ENCODE results near the gene IL9R. TPM values are rescaled to one million over a fixed set of nuclear protein-coding genes. Genes with fewer than 3 reads are reported as not detected.
"Not testable (repeated sequence)": the region's sequence is repeated elsewhere in the genome, so short reads cannot be mapped to it uniquely, and the experiment has no call there.

Gene IL9R
- total RNA-seq, 1 donor from 2014 or later: not detected

DNA sequence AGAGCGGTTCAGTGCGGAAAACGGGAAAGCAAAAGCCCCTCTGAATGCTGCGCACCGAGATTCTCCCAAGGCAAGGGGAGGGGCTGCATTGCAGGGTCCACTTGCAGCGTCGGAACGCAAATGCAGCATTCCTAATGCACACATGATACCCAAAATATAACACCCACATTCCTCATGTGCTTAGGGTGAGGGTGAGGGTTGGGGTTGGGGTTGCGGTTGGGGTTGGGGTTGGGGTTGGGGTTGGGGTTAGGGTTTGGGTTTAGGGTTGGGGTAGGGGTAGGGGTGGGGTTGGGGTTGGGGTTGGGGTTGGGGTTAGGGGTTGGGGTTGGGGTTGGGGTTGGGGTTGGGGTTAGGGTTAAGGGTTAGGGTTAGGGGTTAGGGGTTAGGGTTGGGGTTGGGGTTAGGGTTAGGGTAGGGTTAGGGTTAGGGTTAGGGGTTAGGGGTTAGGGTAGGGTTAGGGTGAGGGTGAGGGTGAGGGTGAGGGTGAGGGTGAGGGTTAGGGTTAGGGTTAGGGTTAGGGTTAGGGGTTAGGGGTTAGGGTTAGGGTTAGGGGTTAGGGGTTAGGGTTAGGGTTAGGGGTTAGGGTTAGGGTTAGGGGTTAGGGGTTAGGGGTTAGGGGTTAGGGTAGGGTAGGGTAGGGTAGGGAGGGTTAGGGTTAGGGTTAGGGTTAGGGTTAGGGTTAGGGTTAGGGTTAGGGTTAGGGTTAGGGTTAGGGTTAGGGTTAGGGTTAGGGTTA is 32.4 kb downstream of the IL9R start:
- H3K9me3 ChIP-seq; H3K4me3 ChIP-seq; H3K4me1 ChIP-seq; H3K27me3 ChIP-seq; intact Hi-C loops (cut with DNase I); H3K27ac ChIP-seq; H3K36me3 ChIP-seq: not testable (repeated sequence)
- peak; percentile 95 to 97 for DNase-seq (ENCODE audit: extremely low spot score in 2 of 2)

GRCh38 chrX:156030474-156030873 is 33.0 kb downstream of the IL9R start:
- intact Hi-C loops (cut with DNase I); DNase-seq (ENCODE audit: extremely low spot score in 2 of 2); H3K4me3 ChIP-seq; H3K27me3 ChIP-seq; H3K9me3 ChIP-seq; H3K4me1 ChIP-seq; H3K27ac ChIP-seq; H3K36me3 ChIP-seq: not testable (repeated sequence)

Other genes with a start within 250 kb of the IL9R start
- 22.3 TPM for gene VAMP7, start 116.4 kb upstream of the IL9R start, total RNA-seq